K562 (cell line): ENCODE measurements around the gene PLA2G2C. TPM values are rescaled to one million over a fixed set of nuclear protein-coding genes. Genes with fewer than 3 reads are reported as not detected.
A peak's percentile ranks its signal among the peaks of the same experiment; 100 is the strongest.

ENCODE experiments used
- ID3 ChIP-seq, 2 experiments: fragments of 250-450 bp in 1 of 2; fragments of 450-650 bp in 1 of 2; sonication (Bioruptor Pico) in 1 of 2; IDR thresholded peaks; 2 replicates each; pipeline versions ENCODE4 v1.6.1 to v1.8.0; 2016 to 2021; ENCODE audit warnings: mild to moderate bottlenecking in 2 of 2, moderate library complexity in 2 of 2, missing compliant biosample characterization in 1 of 2, missing genetic modification characterization in 1 of 2
- KDM5B ChIP-seq: fragments of 200-600 bp; sonication (generic); IDR thresholded peaks from 2 replicates; pipeline ENCODE4 v1.6.1; 2012; ENCODE audit warnings: low read depth, mild to moderate bottlenecking, moderate library complexity, low read length, control low read depth, inconsistent platforms; ENCODE audit not compliant: insufficient replicate concordance
- MCM2 ChIP-seq: fragments of 450-650 bp; IDR thresholded peaks from 2 replicates; pipeline ENCODE4 v1.6.1; 2017; ENCODE audit warnings: low read depth, mild to moderate bottlenecking
- MXI1 ChIP-seq: IDR thresholded peaks from 2 replicates; pipeline ENCODE4 v1.6.1; 2011; ENCODE audit warnings: low read depth, mild to moderate bottlenecking, improper control_type of control experiment, low read length
- NR3C1 ChIP-seq: sonication (generic); formaldehyde crosslinking; IDR thresholded peaks from 2 replicates; pipeline ENCODE4 v1.8.1; 2022; ENCODE audit warnings: missing genetic modification reagents
- SIX5 ChIP-seq, 2 experiments: IDR thresholded peaks; 2 replicates each; pipeline ENCODE4 v1.6.1; 2011; ENCODE audit warnings: low read length in 2 of 2, borderline replicate concordance in 1 of 2, low read depth in 1 of 2, mild to moderate bottlenecking in 1 of 2, moderate library complexity in 1 of 2; ENCODE audit not compliant: insufficient read depth in 1 of 2
- TAF9B ChIP-seq: fragments of 450-650 bp; IDR thresholded peaks from 2 replicates; pipeline ENCODE4 v1.6.1; 2018; ENCODE audit warnings: mild to moderate bottlenecking; ENCODE audit not compliant: partially characterized antibody
- TEAD4 ChIP-seq, 2 experiments: sonication (generic) in 1 of 2; formaldehyde crosslinking in 1 of 2; IDR thresholded peaks; 2 replicates each; pipeline versions ENCODE4 v1.6.1 to v1.8.0; 2012 to 2022; ENCODE audit warnings: borderline replicate concordance in 1 of 2, inconsistent platforms in 1 of 2, low read length in 1 of 2, mild to moderate bottlenecking in 1 of 2, missing genetic modification reagents in 1 of 2
- ZNF584 ChIP-seq: fragments of 200-800 bp; sonication (Bioruptor generic); IDR thresholded peaks from 2 replicates; pipeline ENCODE4 v1.6.1; 2016; ENCODE audit warnings: low read depth, mild to moderate bottlenecking, missing genetic modification characterization, missing compliant biosample characterization
- ZNF592 ChIP-seq: fragments of 450-650 bp; IDR thresholded peaks from 2 replicates; pipeline ENCODE4 v1.6.1; 2017; ENCODE audit warnings: antibody characterized with exemption, mild to moderate bottlenecking
- polyA plus RNA-seq, 8 experiments: library from polyadenylated mRNA; depleted of rRNA in 4 of 8; stranded (reverse) in 5 of 8; unstranded in 3 of 8; fragments of >200 nt; fragmentation: Nextera tagmentation in 2 of 8; fragmentation: Illumina TruSeq in 1 of 8; extraction: Ambion mirVana in 2 of 8; extraction: Trizol in 1 of 8; gene quantifications; 2 replicates each; pipeline versions ENCODE4 v1.2.1 to v1.2.3, GENCODE V29; 2011 to 2014; ENCODE audit warnings: inconsistent platforms in 1 of 8, missing spikeins in 1 of 8
- total RNA-seq, 7 experiments: library from RNA; depleted of rRNA in 6 of 7; stranded (reverse); fragments of >200 nt in 6 of 7; fragmentation: Illumina TruSeq in 2 of 7; extraction: Trizol in 2 of 7; gene quantifications; 2 replicates each; pipeline versions ENCODE4 v1.2.1 to v1.2.3, GENCODE V29; 2011 to 2021; ENCODE audit warnings: low replicate concordance in 1 of 7
- TF ChIP-seq, protein P1 (sequence below), 2 experiments: fragments of 450-650 bp in 1 of 2; IDR thresholded peaks; 2 replicates each; pipeline ENCODE4 v1.6.1; 2011 to 2017; ENCODE audit warnings: low read depth in 2 of 2, antibody characterized with exemption in 1 of 2, borderline replicate concordance in 1 of 2, low read length in 1 of 2, mild to moderate bottlenecking in 1 of 2, mixed read lengths in 1 of 2; ENCODE audit not compliant: control insufficient read depth in 1 of 2
- TF ChIP-seq, protein P2 (sequence below), 3 experiments: fragments of 200-800 bp in 1 of 3; fragments of 250-450 bp in 1 of 3; fragments of 450-650 bp in 1 of 3; sonication (Bioruptor Pico) in 1 of 3; sonication (Bioruptor generic) in 1 of 3; formaldehyde crosslinking in 1 of 3; IDR thresholded peaks; 2 replicates each; pipeline versions ENCODE4 v1.6.1 to v1.8.0; 2016 to 2022; ENCODE audit warnings: mild to moderate bottlenecking in 2 of 3, missing genetic modification characterization in 2 of 3, missing compliant biosample characterization in 1 of 3, moderate library complexity in 1 of 3

PLA2G2C gene
- total and polyA plus RNA-seq, 9 of the 15 experiments (the other 6 are each of a cell fraction or from before 2014, with no cell fraction given), result 0.14 to 0.49 (median 0.21) TPM

GRCh38 chr1:20187103-20187812, 940 bp upstream of the PLA2G2C start (continued):
- TF ChIP-seq, protein P1, sequence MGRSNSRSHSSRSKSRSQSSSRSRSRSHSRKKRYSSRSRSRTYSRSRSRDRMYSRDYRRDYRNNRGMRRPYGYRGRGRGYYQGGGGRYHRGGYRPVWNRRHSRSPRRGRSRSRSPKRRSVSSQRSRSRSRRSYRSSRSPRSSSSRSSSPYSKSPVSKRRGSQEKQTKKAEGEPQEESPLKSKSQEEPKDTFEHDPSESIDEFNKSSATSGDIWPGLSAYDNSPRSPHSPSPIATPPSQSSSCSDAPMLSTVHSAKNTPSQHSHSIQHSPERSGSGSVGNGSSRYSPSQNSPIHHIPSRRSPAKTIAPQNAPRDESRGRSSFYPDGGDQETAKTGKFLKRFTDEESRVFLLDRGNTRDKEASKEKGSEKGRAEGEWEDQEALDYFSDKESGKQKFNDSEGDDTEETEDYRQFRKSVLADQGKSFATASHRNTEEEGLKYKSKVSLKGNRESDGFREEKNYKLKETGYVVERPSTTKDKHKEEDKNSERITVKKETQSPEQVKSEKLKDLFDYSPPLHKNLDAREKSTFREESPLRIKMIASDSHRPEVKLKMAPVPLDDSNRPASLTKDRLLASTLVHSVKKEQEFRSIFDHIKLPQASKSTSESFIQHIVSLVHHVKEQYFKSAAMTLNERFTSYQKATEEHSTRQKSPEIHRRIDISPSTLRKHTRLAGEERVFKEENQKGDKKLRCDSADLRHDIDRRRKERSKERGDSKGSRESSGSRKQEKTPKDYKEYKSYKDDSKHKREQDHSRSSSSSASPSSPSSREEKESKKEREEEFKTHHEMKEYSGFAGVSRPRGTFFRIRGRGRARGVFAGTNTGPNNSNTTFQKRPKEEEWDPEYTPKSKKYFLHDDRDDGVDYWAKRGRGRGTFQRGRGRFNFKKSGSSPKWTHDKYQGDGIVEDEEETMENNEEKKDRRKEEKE (IDR thresholded peaks at IDR 0.05; ENCODE audit: borderline replicate concordance in 1 of 2, control insufficient read depth in 1 of 2, low read depth in 2 of 2, low read length in 1 of 2), result no peak
- no peak for TF ChIP-seq NR3C1 (CRISPR knock-in tag)
- TF ChIP-seq ZNF592, result peak; percentile 26; the same call in 1 of the 2 replicates
- TF ChIP-seq, protein P2, sequence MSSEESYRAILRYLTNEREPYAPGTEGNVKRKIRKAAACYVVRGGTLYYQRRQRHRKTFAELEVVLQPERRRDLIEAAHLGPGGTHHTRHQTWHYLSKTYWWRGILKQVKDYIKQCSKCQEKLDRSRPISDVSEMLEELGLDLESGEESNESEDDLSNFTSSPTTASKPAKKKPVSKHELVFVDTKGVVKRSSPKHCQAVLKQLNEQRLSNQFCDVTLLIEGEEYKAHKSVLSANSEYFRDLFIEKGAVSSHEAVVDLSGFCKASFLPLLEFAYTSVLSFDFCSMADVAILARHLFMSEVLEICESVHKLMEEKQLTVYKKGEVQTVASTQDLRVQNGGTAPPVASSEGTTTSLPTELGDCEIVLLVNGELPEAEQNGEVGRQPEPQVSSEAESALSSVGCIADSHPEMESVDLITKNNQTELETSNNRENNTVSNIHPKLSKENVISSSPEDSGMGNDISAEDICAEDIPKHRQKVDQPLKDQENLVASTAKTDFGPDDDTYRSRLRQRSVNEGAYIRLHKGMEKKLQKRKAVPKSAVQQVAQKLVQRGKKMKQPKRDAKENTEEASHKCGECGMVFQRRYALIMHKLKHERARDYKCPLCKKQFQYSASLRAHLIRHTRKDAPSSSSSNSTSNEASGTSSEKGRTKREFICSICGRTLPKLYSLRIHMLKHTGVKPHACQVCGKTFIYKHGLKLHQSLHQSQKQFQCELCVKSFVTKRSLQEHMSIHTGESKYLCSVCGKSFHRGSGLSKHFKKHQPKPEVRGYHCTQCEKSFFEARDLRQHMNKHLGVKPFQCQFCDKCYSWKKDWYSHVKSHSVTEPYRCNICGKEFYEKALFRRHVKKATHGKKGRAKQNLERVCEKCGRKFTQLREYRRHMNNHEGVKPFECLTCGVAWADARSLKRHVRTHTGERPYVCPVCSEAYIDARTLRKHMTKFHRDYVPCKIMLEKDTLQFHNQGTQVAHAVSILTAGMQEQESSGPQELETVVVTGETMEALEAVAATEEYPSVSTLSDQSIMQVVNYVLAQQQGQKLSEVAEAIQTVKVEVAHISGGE (CRISPR knock-in tag; IDR thresholded peaks at IDR 0.05), result peak in 1 of 3 experiments; percentile 26; a peak in 1 of 6 replicates
- 0 out of 2 replicates have a peak, but pooled peaks have one; percentile 72 for TF ChIP-seq ZNF584
- TF ChIP-seq SIX5 (IDR thresholded peaks at IDR 0.05; ENCODE audit: borderline replicate concordance in 1 of 2, insufficient read depth in 1 of 2, low read depth in 1 of 2, low read length in 2 of 2), result no peak
- TF ChIP-seq ID3 (CRISPR knock-in tag; IDR thresholded peaks at IDR 0.05), result no peak
- peak; percentile 69; the same call in 1 of the 2 replicates for TF ChIP-seq ID3 (tag; IDR thresholded peaks at IDR 0.05)
- TF ChIP-seq MXI1, result no peak
- no peak for TF ChIP-seq MCM2
- TF ChIP-seq TEAD4 (IDR thresholded peaks at IDR 0.05; ENCODE audit: low read length), result no peak
- no peak; the same call in 1 of the 2 replicates for TF ChIP-seq TEAD4 (CRISPR knock-in tag; IDR thresholded peaks at IDR 0.05; ENCODE audit: borderline replicate concordance)
- peak; percentile 56 for TF ChIP-seq KDM5B
- peak; percentile 12 for TF ChIP-seq TAF9B
